ACC112 (cell line): ENCODE data around the gene THSD7B.
"Not testable (repeated sequence)": the region's sequence is repeated elsewhere in the genome, so short reads cannot be mapped to it uniquely, and the experiment has no call there.

Experiments used
- H2AFZ ChIP-seq: fragments of 200-600 bp; sonication (generic); one replicate; pipeline ENCODE4 v1.6.0; 2017; ENCODE audit warnings: antibody characterized with exemption, low read length; ENCODE audit not compliant: unreplicated experiment
- H3K27ac ChIP-seq: fragments of 200-600 bp; sonication (generic); 2 replicates; pipeline ENCODE4 v1.5.1; 2014; ENCODE audit warnings: low read depth, mild to moderate bottlenecking, antibody characterized with exemption, low read length, moderate library complexity
- H3K27me3 ChIP-seq: fragments of 200-600 bp; sonication (generic); 2 replicates; pipeline ENCODE4 v1.6.1; 2014; ENCODE audit warnings: mild to moderate bottlenecking, antibody characterized with exemption, low read length, moderate library complexity, mixed read lengths; ENCODE audit not compliant: insufficient read depth
- H3K36me3 ChIP-seq: fragments of 200-600 bp; sonication (generic); 2 replicates; pipeline ENCODE4 v1.6.1; 2016; ENCODE audit warnings: mild to moderate bottlenecking, antibody characterized with exemption, low read length, moderate library complexity, mixed read lengths; ENCODE audit not compliant: insufficient read depth
- H3K4me1 ChIP-seq: fragments of 200-600 bp; sonication (generic); one replicate; pipeline ENCODE4 v1.6.1; 2016; ENCODE audit warnings: low read length, mixed read lengths; ENCODE audit not compliant: insufficient read depth, unreplicated experiment, control insufficient read depth
- H3K4me3 ChIP-seq: fragments of 200-600 bp; sonication (generic); 2 replicates; pipeline ENCODE4 v1.5.1; 2014; ENCODE audit warnings: mild to moderate bottlenecking, low read depth, low read length
- H3K79me2 ChIP-seq: fragments of 200-600 bp; sonication (generic); one replicate; pipeline ENCODE4 v1.6.0; 2016; ENCODE audit warnings: low read length; ENCODE audit not compliant: control insufficient read depth, unreplicated experiment, insufficient read depth

The THSD7B gene

GRCh38 chr2:136927156-136927555 lies 161.8 kb downstream of the THSD7B start:
- Histone ChIP-seq H3K4me3 (no peak overlapping the region), H3K27ac (no peak overlapping the region)

GRCh38 chr2:136929531-136929930 lies 164.2 kb downstream of the THSD7B start:
- H2AFZ ChIP-seq = no peak overlapping the region
- H3K4me3 ChIP-seq = no peak overlapping the region
- H3K79me2 ChIP-seq = no peaks in the 10 kb centered on the region
- no peaks in the 10 kb centered on the region for H3K4me1 ChIP-seq
- no peak overlapping the region for H3K27ac ChIP-seq
- H3K27me3 ChIP-seq = no peaks in the 10 kb centered on the region
- H3K36me3 ChIP-seq = no peaks in the 10 kb centered on the region

More at GRCh38 chr2:136927156-136927555, 161.8 kb downstream of the THSD7B start:
- Histone ChIP-seq H2AFZ (no peak overlapping the region), H3K79me2 (no peaks in the 10 kb centered on the region), H3K27me3 (no peaks in the 10 kb centered on the region), H3K36me3 (no peaks in the 10 kb centered on the region), H3K4me1 (no peaks in the 10 kb centered on the region)

- Histone ChIP-seq H3K27ac (no peak overlapping the region), H2AFZ (no peak overlapping the region), H3K36me3 (no peaks in the 10 kb centered on the region), H3K79me2 (no peaks in the 10 kb centered on the region), H3K27me3 (no peaks in the 10 kb centered on the region), H3K4me3 (no peak overlapping the region), H3K4me1 (no peaks in the 10 kb centered on the region)
These were observed 167.4 kb downstream of the THSD7B start for GRCh38 chr2:136932700-136933099.

GRCh38 chr2:136935119-136935518 lies 169.8 kb downstream of the THSD7B start:
- no peaks in the 10 kb centered on the region for H3K36me3 ChIP-seq

GRCh38 chr2:136956050-136956449 lies 190.7 kb downstream of the THSD7B start:
- H3K79me2 ChIP-seq = no peaks in the 10 kb centered on the region
- no peak overlapping the region for H3K27ac ChIP-seq
- no peak overlapping the region for H2AFZ ChIP-seq
- H3K4me1 ChIP-seq = no peaks in the 10 kb centered on the region
- H3K27me3 ChIP-seq = no peaks in the 10 kb centered on the region
- H3K4me3 ChIP-seq = no peak overlapping the region
- H3K36me3 ChIP-seq = no peaks in the 10 kb centered on the region

More at GRCh38 chr2:136935119-136935518, 169.8 kb downstream of the THSD7B start:
- H3K27me3 ChIP-seq = no peaks in the 10 kb centered on the region
- H3K27ac ChIP-seq = no peak overlapping the region
- H3K4me3 ChIP-seq = no peak overlapping the region
- no peaks in the 10 kb centered on the region for H3K79me2 ChIP-seq
- no peaks in the 10 kb centered on the region for H3K4me1 ChIP-seq
- H2AFZ ChIP-seq = no peak overlapping the region

- Histone ChIP-seq H3K4me3 (no peak overlapping the region), H3K4me1 (no peaks in the 10 kb centered on the region), H3K27me3 (no peaks in the 10 kb centered on the region), H3K27ac (no peak overlapping the region), H3K79me2 (no peaks in the 10 kb centered on the region), H3K36me3 (no peaks in the 10 kb centered on the region), H2AFZ (no peak overlapping the region)
These were observed 191.7 kb downstream of the THSD7B start for GRCh38 chr2:136957044-136957443.

GRCh38 chr2:136962105-136962725 lies 196.9 kb downstream of the THSD7B start:
- no peak overlapping the region for H2AFZ ChIP-seq
- no peaks in the 10 kb centered on the region for H3K4me1 ChIP-seq
- H3K27me3 ChIP-seq = no peaks in the 10 kb centered on the region
- H3K4me3 ChIP-seq = no peak overlapping the region
- H3K79me2 ChIP-seq = no peaks in the 10 kb centered on the region
- no peak overlapping the region for H3K27ac ChIP-seq
- H3K36me3 ChIP-seq = no peaks in the 10 kb centered on the region

- Histone ChIP-seq H2AFZ (no peak overlapping the region), H3K36me3 (no peaks in the 10 kb centered on the region), H3K79me2 (no peaks in the 10 kb centered on the region), H3K27ac (no peak overlapping the region), H3K4me3 (no peak overlapping the region), H3K4me1 (no peaks in the 10 kb centered on the region), H3K27me3 (no peaks in the 10 kb centered on the region)
These were observed 201.1 kb downstream of the THSD7B start for GRCh38 chr2:136966485-136966884.

GRCh38 chr2:136980303-136980702 lies 215.0 kb downstream of the THSD7B start:
- Histone ChIP-seq H3K36me3 (no peaks in the 10 kb centered on the region), H3K4me3 (no peak overlapping the region)

GRCh38 chr2:136981689-136982088 lies 216.3 kb downstream of the THSD7B start:
- H3K4me1 ChIP-seq, H3K27ac ChIP-seq, H3K4me3 ChIP-seq, H3K27me3 ChIP-seq, H2AFZ ChIP-seq, H3K79me2 ChIP-seq, H3K36me3 ChIP-seq: not testable (repeated sequence)

More at GRCh38 chr2:136980303-136980702, 215.0 kb downstream of the THSD7B start:
- no peak overlapping the region for H3K27ac ChIP-seq
- H2AFZ ChIP-seq = no peak overlapping the region
- no peaks in the 10 kb centered on the region for H3K79me2 ChIP-seq
- H3K27me3 ChIP-seq = no peaks in the 10 kb centered on the region
- H3K4me1 ChIP-seq = no peaks in the 10 kb centered on the region

GRCh38 chr2:136985044-136985443 lies 219.7 kb downstream of the THSD7B start:
- no peaks in the 10 kb centered on the region for H3K79me2 ChIP-seq
- H3K27ac ChIP-seq = no peak overlapping the region
- H2AFZ ChIP-seq = no peak overlapping the region
- no peaks in the 10 kb centered on the region for H3K27me3 ChIP-seq
- H3K4me3 ChIP-seq = no peak overlapping the region
- no peaks in the 10 kb centered on the region for H3K36me3 ChIP-seq
- H3K4me1 ChIP-seq = no peaks in the 10 kb centered on the region
